ENCODE data around the gene PANX2. TPM values are rescaled to one million over a fixed set of nuclear protein-coding genes. Genes with fewer than 3 reads are reported as not detected.

Gene PANX2
- total and polyA plus RNA-seq, 4 donors, result 0.39 to 14.8 (median 1.5) TPM

- no peak for DNase-seq (ENCODE audit: low spot score)
- Histone ChIP-seq H3K9me3 (ENCODE audit: control insufficient read depth in 4 of 4, low read length in 3 of 4) (no peaks in the 10 kb centered on the region), H3K4me1 (ENCODE audit: control insufficient read depth in 4 of 4, insufficient read depth in 4 of 4, low read length in 3 of 4) (peaks cover 9 to 59% (median 52%) of the 10 kb centered on the region in 4 donors), H3K27ac (ENCODE audit: low read depth in 1 of 2, low read length in 2 of 2) (no peak overlapping the region), H3K27me3 (ENCODE audit: control insufficient read depth in 4 of 4, insufficient read depth in 4 of 4, low read length in 3 of 4) (no peaks in the 10 kb centered on the region), H3K9ac (ENCODE audit: low read depth in 1 of 2, low read length in 2 of 2) (no peak overlapping the region), H3K36me3 (ENCODE audit: control insufficient read depth in 4 of 4, insufficient read depth in 3 of 4, low read depth in 1 of 4, low read length in 3 of 4) (no peaks in the 10 kb centered on the region), H3K4me3 (ENCODE audit: low read depth in 1 of 3, low read length in 3 of 3) (no peak overlapping the region)
- 88% methylated on average over 18 of the region's 18 CpGs for WGBS
- no peak for TF ChIP-seq GABPA (IDR thresholded peaks at IDR 0.05 in 1 of 2, conservative IDR thresholded peaks at IDR 0.05 in 1 of 2)
- no peak for TF ChIP-seq REST (IDR thresholded peaks at IDR 0.05)
- TF ChIP-seq NR2F2 (IDR thresholded peaks at IDR 0.05), result no peak
- TF ChIP-seq HNF4G (IDR thresholded peaks at IDR 0.05), result no peak
These were observed 26.4 kb upstream of the PANX2 start for GRCh38 chr22:50144005-50144614.

- no peaks in the 10 kb centered on the region for H3K9me3 ChIP-seq (ENCODE audit: control insufficient read depth in 4 of 4, low read length in 3 of 4)
- no peaks in the 10 kb centered on the region for H3K36me3 ChIP-seq (ENCODE audit: control insufficient read depth in 4 of 4, insufficient read depth in 3 of 4, low read depth in 1 of 4, low read length in 3 of 4)
- 42% methylated on average over 25 of the region's 25 CpGs for WGBS
- DNase-seq (ENCODE audit: low spot score), result no peak
- TF ChIP-seq CTCF (IDR thresholded peaks at IDR 0.05; ENCODE audit: low read depth, low read length, missing input control) (no peak), YY1 (IDR thresholded peaks at IDR 0.05) (peak; percentile 17), ATF3 (IDR thresholded peaks at IDR 0.05) (no peak), FOXA1 (IDR thresholded peaks at IDR 0.05) (no peak), HNF4G (IDR thresholded peaks at IDR 0.05) (peak; percentile 30), TAF1 (conservative IDR thresholded peaks at IDR 0.05) (no peak), HNF4A (conservative IDR thresholded peaks at IDR 0.05) (peak; percentile 62 to 74), MAX (IDR thresholded peaks at IDR 0.05) (no peak), ZBTB33 (IDR thresholded peaks at IDR 0.05) (no peak), RXRA (IDR thresholded peaks at IDR 0.05) (peak; percentile 55 to 57), SP1 (IDR thresholded peaks at IDR 0.05) (peak; percentile 46)
- H3K27ac ChIP-seq (ENCODE audit: low read depth in 1 of 2, low read length in 2 of 2), result peak overlapping the region in 1 of 2 donors; percentile 33
- no peak overlapping the region for H3K9ac ChIP-seq (ENCODE audit: low read depth in 1 of 2, low read length in 2 of 2)
- H3K4me3 ChIP-seq (ENCODE audit: low read depth in 1 of 3, low read length in 3 of 3), result no peak overlapping the region
- peaks cover 9 to 52% (median 49%) of the 10 kb centered on the region in 4 donors for H3K4me1 ChIP-seq (ENCODE audit: control insufficient read depth in 4 of 4, insufficient read depth in 4 of 4, low read length in 3 of 4)
- no peaks in the 10 kb centered on the region for H3K27me3 ChIP-seq (ENCODE audit: control insufficient read depth in 4 of 4, insufficient read depth in 4 of 4, low read length in 3 of 4)
These were observed 24.7 kb upstream of the PANX2 start for GRCh38 chr22:50145721-50146438.
